HL-60 (cell line): ENCODE results near the gene JARID2.
A peak's percentile ranks its signal among the peaks of the same experiment; 100 is the strongest.

ENCODE experiments used
- DNase-seq, 2 experiments: peaks; one replicate each; pipeline ENCODE4 v3.0.0-alpha.2; 2010 to 2020; ENCODE audit warnings: low read depth in 1 of 2, low spot score in 1 of 2
- H3K27ac ChIP-seq: fragments of 250-450 bp; sonication (Bioruptor Pico); replicated peaks from 2 replicates; pipeline ENCODE4 v1.5.1; 2020; ENCODE audit warnings: mild to moderate bottlenecking, moderate library complexity
- H3K27me3 ChIP-seq: fragments of 250-450 bp; sonication (Bioruptor Pico); 2 replicates; pipeline ENCODE4 v1.5.1; 2021; ENCODE audit warnings: mild to moderate bottlenecking, moderate library complexity; ENCODE audit not compliant: insufficient read depth, poor library complexity, severe bottlenecking
- H3K4me3 ChIP-seq: replicated peaks from 2 replicates; pipeline ENCODE4 v1.5.1; 2011; ENCODE audit warnings: mild to moderate bottlenecking, control low read depth, low read length; ENCODE audit not compliant: insufficient read depth
- CTCF ChIP-seq: IDR thresholded peaks from one replicate; pipeline ENCODE4 v1.5.1; 2011; ENCODE audit warnings: low read length, control low read depth, inconsistent platforms; ENCODE audit not compliant: insufficient read depth
- GABPA ChIP-seq: IDR thresholded peaks from 2 replicates; pipeline ENCODE4 v1.6.1; 2012; ENCODE audit warnings: low read depth
- POLR2AphosphoS5 ChIP-seq: IDR thresholded peaks from 2 replicates; pipeline ENCODE4 v1.6.1; 2012; ENCODE audit warnings: low read depth
- REST ChIP-seq: IDR thresholded peaks from 2 replicates; pipeline ENCODE4 v1.6.1; 2012; ENCODE audit warnings: low read depth; ENCODE audit not compliant: insufficient replicate concordance
- SPI1 ChIP-seq: IDR thresholded peaks from 2 replicates; pipeline ENCODE4 v1.6.1; 2012; ENCODE audit warnings: low read depth, mild to moderate bottlenecking, borderline replicate concordance

The JARID2 gene

GRCh38 chr6:15511248-15512125, 265.6 kb downstream of the JARID2 start:
- no peak overlapping the region for H3K27ac ChIP-seq
- TF ChIP-seq POLR2AphosphoS5 (no peak), REST (no peak), SPI1 (no peak), CTCF (no peak), GABPA (no peak)
- DNase-seq: no peak
- no peak overlapping the region for H3K4me3 ChIP-seq
- H3K27me3 ChIP-seq: no peaks in the 10 kb centered on the region

- DNase-seq: no peak
- Histone ChIP-seq H3K27me3 (no peaks in the 10 kb centered on the region), H3K27ac (no peak overlapping the region), H3K4me3 (no peak overlapping the region)
- TF ChIP-seq CTCF (no peak), POLR2AphosphoS5 (no peak), GABPA (no peak), REST (no peak), SPI1 (no peak)
Observed at GRCh38 chr6:15512126-15512525, 266.3 kb downstream of the JARID2 start.

- no peak overlapping the region for H3K4me3 ChIP-seq
- TF ChIP-seq SPI1 (no peak), POLR2AphosphoS5 (no peak), GABPA (no peak), REST (no peak), CTCF (no peak)
- DNase-seq: peak in 1 of 2 experiments; percentile 15
Observed at GRCh38 chr6:15512721-15513120, 266.9 kb downstream of the JARID2 start.

More at GRCh38 chr6:15512721-15513120, 266.9 kb downstream of the JARID2 start:
- Histone ChIP-seq H3K27me3 (no peaks in the 10 kb centered on the region), H3K27ac (no peak overlapping the region)
